GM10266 (cell line): Measurements from ENCODE around the gene RNF150.

Source experiments
- DNase-seq: peaks from one replicate; pipeline ENCODE4 v3.0.0; 2012; ENCODE audit errors: extremely low spot score
- TF ChIP-seq, protein P1 (sequence below): IDR thresholded peaks from 2 replicates; pipeline ENCODE4 v1.5.1; 2012; ENCODE audit warnings: mild to moderate bottlenecking, low read depth; ENCODE audit not compliant: control insufficient read depth, insufficient read depth; ENCODE audit errors: missing control alignments

Gene RNF150

GRCh38 chr4:140851032-140851636, 282.1 kb downstream of the RNF150 start:
- TF ChIP-seq, protein P1, sequence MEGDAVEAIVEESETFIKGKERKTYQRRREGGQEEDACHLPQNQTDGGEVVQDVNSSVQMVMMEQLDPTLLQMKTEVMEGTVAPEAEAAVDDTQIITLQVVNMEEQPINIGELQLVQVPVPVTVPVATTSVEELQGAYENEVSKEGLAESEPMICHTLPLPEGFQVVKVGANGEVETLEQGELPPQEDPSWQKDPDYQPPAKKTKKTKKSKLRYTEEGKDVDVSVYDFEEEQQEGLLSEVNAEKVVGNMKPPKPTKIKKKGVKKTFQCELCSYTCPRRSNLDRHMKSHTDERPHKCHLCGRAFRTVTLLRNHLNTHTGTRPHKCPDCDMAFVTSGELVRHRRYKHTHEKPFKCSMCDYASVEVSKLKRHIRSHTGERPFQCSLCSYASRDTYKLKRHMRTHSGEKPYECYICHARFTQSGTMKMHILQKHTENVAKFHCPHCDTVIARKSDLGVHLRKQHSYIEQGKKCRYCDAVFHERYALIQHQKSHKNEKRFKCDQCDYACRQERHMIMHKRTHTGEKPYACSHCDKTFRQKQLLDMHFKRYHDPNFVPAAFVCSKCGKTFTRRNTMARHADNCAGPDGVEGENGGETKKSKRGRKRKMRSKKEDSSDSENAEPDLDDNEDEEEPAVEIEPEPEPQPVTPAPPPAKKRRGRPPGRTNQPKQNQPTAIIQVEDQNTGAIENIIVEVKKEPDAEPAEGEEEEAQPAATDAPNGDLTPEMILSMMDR = peak; percentile 81
- peak; percentile 57 for DNase-seq

GRCh38 chr4:140849526-140849925, 283.7 kb downstream of the RNF150 start:
- DNase-seq = no peak
- TF ChIP-seq, protein P1 = no peak

- TF ChIP-seq, protein P1 = no peak
- DNase-seq = no peak
Measured at GRCh38 chr4:140846736-140847135, 286.5 kb downstream of the RNF150 start.

DNA sequence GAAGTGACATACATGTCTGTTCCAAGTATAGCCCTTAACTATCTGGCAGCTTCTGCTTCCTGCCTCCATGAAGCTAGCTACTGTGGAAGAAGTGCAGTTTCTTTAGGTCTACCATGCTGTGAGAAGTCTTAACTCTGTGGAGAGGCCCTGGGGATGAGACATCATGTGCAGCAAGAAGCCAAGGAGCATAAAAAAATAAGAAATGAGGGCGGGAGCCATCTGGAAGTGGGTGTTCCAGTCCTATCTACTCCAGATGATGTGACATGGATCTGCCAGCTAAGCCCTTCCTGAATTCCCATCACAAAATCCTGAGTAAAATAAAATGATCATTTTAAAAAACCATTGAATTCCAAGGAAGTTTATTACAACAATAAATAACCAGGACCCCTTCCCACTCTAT, 289.2 kb downstream of the RNF150 start:
- TF ChIP-seq, protein P1 = no peak
- DNase-seq = no peak

GRCh38 chr4:140841186-140841585, 292.1 kb downstream of the RNF150 start:
- no peak for DNase-seq
- TF ChIP-seq, protein P1 = no peak

GRCh38 chr4:140839888-140840790, 293.1 kb downstream of the RNF150 start:
- TF ChIP-seq, protein P1 = no peak
- no peak for DNase-seq

GRCh38 chr4:140839406-140839805, 293.9 kb downstream of the RNF150 start:
- no peak for DNase-seq
- TF ChIP-seq, protein P1 = no peak
